Nephron progenitor cell (in vitro differentiated cells): ENCODE data around the gene TYW1.
"Not testable (repeated sequence)": the region's sequence is repeated elsewhere in the genome, so short reads cannot be mapped to it uniquely, and the experiment has no call there.

Experiments
- DNase-seq: peaks from one replicate; pipeline ENCODE4 v3.0.0; 2021
- H3K27ac Mint-ChIP-seq: 2 replicates; pipeline ENCODE4 v1.8.0; 2021; ENCODE audit warnings: mild to moderate bottlenecking, moderate library complexity, mixed read lengths
- H3K27me3 Mint-ChIP-seq: 2 replicates; pipeline ENCODE4 v1.8.0; 2021; ENCODE audit warnings: mild to moderate bottlenecking, low read depth, mixed read lengths; ENCODE audit not compliant: poor library complexity
- H3K36me3 Mint-ChIP-seq: 2 replicates; pipeline ENCODE4 v1.8.0; 2021; ENCODE audit warnings: low read depth, mixed read lengths
- H3K4me1 Mint-ChIP-seq: 2 replicates; pipeline ENCODE4 v1.8.0; 2021; ENCODE audit warnings: mixed read lengths
- H3K4me3 Mint-ChIP-seq: 2 replicates; pipeline ENCODE4 v1.8.0; 2021; ENCODE audit warnings: mild to moderate bottlenecking, moderate library complexity, mixed read lengths
- H3K9me3 Mint-ChIP-seq: 2 replicates; pipeline ENCODE4 v1.8.0; 2021; ENCODE audit warnings: mild to moderate bottlenecking, moderate library complexity, mixed read lengths
- CTCF ChIP-seq: fragments of 200-600 bp; sonication (generic); IDR thresholded peaks from 2 replicates; pipeline ENCODE4 v1.5.0; 2021; ENCODE audit warnings: antibody characterized with exemption

TYW1 gene

GRCh38 chr7:67196176-67196575 lies 199.5 kb downstream of the TYW1 start:
- Mint-ChIP-seq H3K36me3 (peaks cover 60% of the 10 kb centered on the region), H3K4me1 (peaks cover 21% of the 10 kb centered on the region), H3K9me3 (peaks cover 24% of the 10 kb centered on the region)
- DNase-seq, H3K27me3 Mint-ChIP-seq, H3K4me3 Mint-ChIP-seq, H3K27ac Mint-ChIP-seq: not testable (repeated sequence)

GRCh38 chr7:67198865-67199526 lies 202.4 kb downstream of the TYW1 start:
- peaks cover 71% of the 10 kb centered on the region for H3K36me3 Mint-ChIP-seq
- H3K27ac Mint-ChIP-seq, H3K4me3 Mint-ChIP-seq, DNase-seq, H3K27me3 Mint-ChIP-seq, H3K4me1 Mint-ChIP-seq: not testable (repeated sequence)
- H3K9me3 Mint-ChIP-seq: peaks cover 13% of the 10 kb centered on the region

GRCh38 chr7:67205772-67206171 lies 209.1 kb downstream of the TYW1 start:
- not testable (repeated sequence) for H3K27me3 Mint-ChIP-seq, H3K4me3 Mint-ChIP-seq, H3K4me1 Mint-ChIP-seq, H3K27ac Mint-ChIP-seq, H3K9me3 Mint-ChIP-seq, DNase-seq
- H3K36me3 Mint-ChIP-seq: peaks cover 61% of the 10 kb centered on the region

- H3K27ac Mint-ChIP-seq: no peak overlapping the region
- H3K36me3 Mint-ChIP-seq: peaks cover 60% of the 10 kb centered on the region
- no peak for DNase-seq
- TF ChIP-seq CTCF: no peak
- no peak overlapping the region for H3K4me3 Mint-ChIP-seq
- peaks cover 3% of the 10 kb centered on the region for H3K27me3 Mint-ChIP-seq
- H3K4me1 Mint-ChIP-seq: no peaks in the 10 kb centered on the region
- H3K9me3 Mint-ChIP-seq: no peaks in the 10 kb centered on the region
Measured at GRCh38 chr7:67206452-67206851, 209.8 kb downstream of the TYW1 start.

- H3K27ac Mint-ChIP-seq, DNase-seq, H3K27me3 Mint-ChIP-seq, H3K9me3 Mint-ChIP-seq, H3K4me3 Mint-ChIP-seq, H3K4me1 Mint-ChIP-seq: not testable (repeated sequence)
- H3K36me3 Mint-ChIP-seq: peaks cover 45% of the 10 kb centered on the region
Measured at GRCh38 chr7:67208656-67209055, 212.0 kb downstream of the TYW1 start.

- H3K9me3 Mint-ChIP-seq: no peaks in the 10 kb centered on the region
- no peak for TF ChIP-seq CTCF
- no peak overlapping the region for H3K4me3 Mint-ChIP-seq
- H3K4me1 Mint-ChIP-seq: no peaks in the 10 kb centered on the region
- no peak overlapping the region for H3K27ac Mint-ChIP-seq
- no peak for DNase-seq
- H3K27me3 Mint-ChIP-seq: peaks cover 3% of the 10 kb centered on the region
- H3K36me3 Mint-ChIP-seq: peaks cover 42% of the 10 kb centered on the region
Measured at GRCh38 chr7:67209256-67209655, 212.6 kb downstream of the TYW1 start.

GRCh38 chr7:67210567-67210966 lies 213.9 kb downstream of the TYW1 start:
- no peak for DNase-seq

GRCh38 chr7:67211650-67212330 lies 215.2 kb downstream of the TYW1 start:
- H3K4me3 Mint-ChIP-seq, H3K27me3 Mint-ChIP-seq, H3K27ac Mint-ChIP-seq, H3K9me3 Mint-ChIP-seq, H3K4me1 Mint-ChIP-seq, DNase-seq: not testable (repeated sequence)
- peaks cover 41% of the 10 kb centered on the region for H3K36me3 Mint-ChIP-seq

More at GRCh38 chr7:67210567-67210966, 213.9 kb downstream of the TYW1 start:
- H3K9me3 Mint-ChIP-seq: no peaks in the 10 kb centered on the region
- H3K27me3 Mint-ChIP-seq: peaks cover 3% of the 10 kb centered on the region
- H3K4me1 Mint-ChIP-seq: no peaks in the 10 kb centered on the region
- H3K36me3 Mint-ChIP-seq: peaks cover 36% of the 10 kb centered on the region
- no peak overlapping the region for H3K4me3 Mint-ChIP-seq
- TF ChIP-seq CTCF: no peak
- H3K27ac Mint-ChIP-seq: no peak overlapping the region

- Mint-ChIP-seq H3K9me3 (peaks cover 13% of the 10 kb centered on the region), H3K36me3 (peaks cover 44% of the 10 kb centered on the region)
- DNase-seq, H3K4me3 Mint-ChIP-seq, H3K27me3 Mint-ChIP-seq, H3K27ac Mint-ChIP-seq, H3K4me1 Mint-ChIP-seq: not testable (repeated sequence)
Measured at GRCh38 chr7:67213038-67213437, 216.4 kb downstream of the TYW1 start.

GRCh38 chr7:67223551-67223950 lies 226.9 kb downstream of the TYW1 start:
- H3K27me3 Mint-ChIP-seq, H3K4me3 Mint-ChIP-seq: not testable (repeated sequence)
- peaks cover 59% of the 10 kb centered on the region for H3K9me3 Mint-ChIP-seq

GRCh38 chr7:67226340-67226907 lies 229.8 kb downstream of the TYW1 start:
- not testable (repeated sequence) for DNase-seq, H3K4me3 Mint-ChIP-seq, H3K4me1 Mint-ChIP-seq, H3K27me3 Mint-ChIP-seq
- H3K36me3 Mint-ChIP-seq: peaks cover 74% of the 10 kb centered on the region
- H3K9me3 Mint-ChIP-seq: peaks cover 52% of the 10 kb centered on the region
- H3K27ac Mint-ChIP-seq: peak overlapping the region; percentile 59

More at GRCh38 chr7:67223551-67223950, 226.9 kb downstream of the TYW1 start:
- not testable (repeated sequence) for DNase-seq, H3K27ac Mint-ChIP-seq, H3K4me1 Mint-ChIP-seq
- H3K36me3 Mint-ChIP-seq: peaks cover 66% of the 10 kb centered on the region
